ENCODE results near the gene TMEM242. TPM values are rescaled to one million over a fixed set of nuclear protein-coding genes. Genes with fewer than 3 reads are reported as not detected.

TMEM242 gene
- total RNA-seq, 2 experiments from 2014 or later: 4.7 to 7.7 TPM

- ATAC-seq: no peak
- no peaks in the 10 kb centered on the region for H3K27me3 Mint-ChIP-seq
- intact Hi-C loops (cut with DNase I, micrococcal nuclease): no loop called here
- DNase-seq: no peak
- POLR2A ChIA-PET: no interaction called here
- no peak overlapping the region for H3K4me3 Mint-ChIP-seq
- H3K4me1 Mint-ChIP-seq: no peaks in the 10 kb centered on the region
- no peaks in the 10 kb centered on the region for H3K36me3 Mint-ChIP-seq (ENCODE audit: low read depth)
- CTCF ChIA-PET: interaction anchor here (1.0 to 1.3 kb wide), 2 partner anchors 11 to 34 kb away, joined by 3 to 6 read pairs; no protein-coding TSS in a partner anchor
- no peak overlapping the region for H3K27ac Mint-ChIP-seq
- H3K9me3 Mint-ChIP-seq (ENCODE audit: low read depth): no peaks in the 10 kb centered on the region
Observed at GRCh38 chr6:157263881-157264397, 59.4 kb downstream of the TMEM242 start.

- DNase-seq: no peak
- H3K4me1 Mint-ChIP-seq: no peaks in the 10 kb centered on the region
- no peak overlapping the region for H3K4me3 Mint-ChIP-seq
- POLR2A ChIA-PET: no interaction called here
- H3K36me3 Mint-ChIP-seq (ENCODE audit: low read depth): no peaks in the 10 kb centered on the region
- H3K9me3 Mint-ChIP-seq (ENCODE audit: low read depth): no peaks in the 10 kb centered on the region
- intact Hi-C loops (cut with DNase I, micrococcal nuclease): no loop called here
- CTCF ChIA-PET: interaction anchor here (1.0 to 1.3 kb wide), 2 partner anchors 12 to 34 kb away, joined by 3 to 6 read pairs; no protein-coding TSS in a partner anchor
- ATAC-seq: no peak
- no peak overlapping the region for H3K27ac Mint-ChIP-seq
- H3K27me3 Mint-ChIP-seq: no peaks in the 10 kb centered on the region
Observed at GRCh38 chr6:157263146-157263545, 60.2 kb downstream of the TMEM242 start.

GRCh38 chr6:157261606-157262005, 61.7 kb downstream of the TMEM242 start:
- no peaks in the 10 kb centered on the region for H3K27me3 Mint-ChIP-seq
- CTCF ChIA-PET: interaction anchor here (1.8 kb wide), 1 partner anchor 10 kb away, joined by 7 read pairs; no protein-coding TSS in a partner anchor
- no peak overlapping the region for H3K27ac Mint-ChIP-seq
- ATAC-seq (no peak), DNase-seq (no peak)
- no peaks in the 10 kb centered on the region for H3K9me3 Mint-ChIP-seq (ENCODE audit: low read depth)
- H3K4me3 Mint-ChIP-seq: no peak overlapping the region
- no peaks in the 10 kb centered on the region for H3K4me1 Mint-ChIP-seq
- no peaks in the 10 kb centered on the region for H3K36me3 Mint-ChIP-seq (ENCODE audit: low read depth)
- POLR2A ChIA-PET: no interaction called here
- intact Hi-C loops (cut with DNase I, micrococcal nuclease): no loop called here

- no peak overlapping the region for H3K4me3 Mint-ChIP-seq
- no peak for DNase-seq
- H3K27me3 Mint-ChIP-seq: no peaks in the 10 kb centered on the region
- ATAC-seq: no peak
- ChIA-PET CTCF (interaction anchor here (1.5 to 1.8 kb wide), 2 partner anchors 9 to 15 kb away, joined by 5 to 7 read pairs; no protein-coding TSS in a partner anchor), POLR2A (no interaction called here)
- no peaks in the 10 kb centered on the region for H3K36me3 Mint-ChIP-seq (ENCODE audit: low read depth)
- H3K4me1 Mint-ChIP-seq: no peaks in the 10 kb centered on the region
- no peaks in the 10 kb centered on the region for H3K9me3 Mint-ChIP-seq (ENCODE audit: low read depth)
- intact Hi-C loops (cut with DNase I, micrococcal nuclease): no loop called here
- H3K27ac Mint-ChIP-seq: no peak overlapping the region
Observed at GRCh38 chr6:157260735-157261410, 62.4 kb downstream of the TMEM242 start.

- ATAC-seq (no peak), DNase-seq (no peak)
- Mint-ChIP-seq H3K4me1 (no peaks in the 10 kb centered on the region), H3K4me3 (no peak overlapping the region), H3K27me3 (peaks cover 2% of the 10 kb centered on the region), H3K27ac (no peak overlapping the region), H3K36me3 (ENCODE audit: low read depth) (no peaks in the 10 kb centered on the region), H3K9me3 (ENCODE audit: low read depth) (no peaks in the 10 kb centered on the region)
- intact Hi-C loops (cut with DNase I, micrococcal nuclease): no loop called here
- ChIA-PET CTCF (no interaction called here), POLR2A (no interaction called here)
Observed at GRCh38 chr6:157259443-157259842, 63.9 kb downstream of the TMEM242 start.

- no peak overlapping the region for H3K27ac Mint-ChIP-seq
- ChIA-PET CTCF (no interaction called here), POLR2A (no interaction called here)
- ATAC-seq (peak; percentile 57), DNase-seq (peak; percentile 21)
- H3K9me3 Mint-ChIP-seq (ENCODE audit: low read depth): no peaks in the 10 kb centered on the region
- no peaks in the 10 kb centered on the region for H3K4me1 Mint-ChIP-seq
- no peaks in the 10 kb centered on the region for H3K36me3 Mint-ChIP-seq (ENCODE audit: low read depth)
- peaks cover 4% of the 10 kb centered on the region for H3K27me3 Mint-ChIP-seq
- H3K4me3 Mint-ChIP-seq: no peak overlapping the region
- intact Hi-C loops (cut with DNase I, micrococcal nuclease): no loop called here
Observed at GRCh38 chr6:157258878-157259277, 64.4 kb downstream of the TMEM242 start.

GRCh38 chr6:157255079-157255478, 68.2 kb downstream of the TMEM242 start:
- ChIA-PET CTCF (no interaction called here), POLR2A (no interaction called here)
- no peak for ATAC-seq
- DNase-seq: no peak
- no peak overlapping the region for H3K4me3 Mint-ChIP-seq
- peaks cover 4% of the 10 kb centered on the region for H3K27me3 Mint-ChIP-seq
- intact Hi-C loops (cut with DNase I, micrococcal nuclease): no loop called here
- no peaks in the 10 kb centered on the region for H3K36me3 Mint-ChIP-seq (ENCODE audit: low read depth)
- no peaks in the 10 kb centered on the region for H3K4me1 Mint-ChIP-seq
- H3K9me3 Mint-ChIP-seq (ENCODE audit: low read depth): no peaks in the 10 kb centered on the region
- no peak overlapping the region for H3K27ac Mint-ChIP-seq

GRCh38 chr6:157254538-157254937, 68.8 kb downstream of the TMEM242 start:
- intact Hi-C loops (cut with DNase I, micrococcal nuclease): no loop called here
- Mint-ChIP-seq H3K4me3 (no peak overlapping the region), H3K9me3 (ENCODE audit: low read depth) (no peaks in the 10 kb centered on the region), H3K4me1 (no peaks in the 10 kb centered on the region), H3K36me3 (ENCODE audit: low read depth) (no peaks in the 10 kb centered on the region), H3K27ac (no peak overlapping the region), H3K27me3 (peaks cover 4% of the 10 kb centered on the region)
- ChIA-PET CTCF (no interaction called here), POLR2A (no interaction called here)
- no peak for DNase-seq
- ATAC-seq: no peak

- H3K27ac Mint-ChIP-seq: no peak overlapping the region
- intact Hi-C loops (cut with DNase I, micrococcal nuclease): no loop called here
- POLR2A ChIA-PET: no interaction called here
- peaks cover 4% of the 10 kb centered on the region for H3K27me3 Mint-ChIP-seq
- DNase-seq (no peak), ATAC-seq (no peak)
- H3K4me3 Mint-ChIP-seq: no peak overlapping the region
- no peaks in the 10 kb centered on the region for H3K4me1 Mint-ChIP-seq
- CTCF ChIA-PET: interaction anchor here (0.7 kb wide), 2 partner anchors 18 to 486 kb away, joined by 3 read pairs; no protein-coding TSS in a partner anchor
- H3K9me3 Mint-ChIP-seq (ENCODE audit: low read depth): no peaks in the 10 kb centered on the region
- H3K36me3 Mint-ChIP-seq (ENCODE audit: low read depth): peaks cover 2% of the 10 kb centered on the region
Observed at GRCh38 chr6:157253699-157254098, 69.6 kb downstream of the TMEM242 start.

- POLR2A ChIA-PET: no interaction called here
- DNase-seq (no peak), ATAC-seq (no peak)
- CTCF ChIA-PET: interaction anchor here (0.7 kb wide), 3 partner anchors 8 to 486 kb away, joined by 3 to 4 read pairs (median 3); no protein-coding TSS in a partner anchor
- H3K9me3 Mint-ChIP-seq (ENCODE audit: low read depth): peaks cover 2% of the 10 kb centered on the region
- no peak overlapping the region for H3K4me3 Mint-ChIP-seq
- intact Hi-C loops (cut with DNase I, micrococcal nuclease): no loop called here
- peaks cover 2% of the 10 kb centered on the region for H3K36me3 Mint-ChIP-seq (ENCODE audit: low read depth)
- peaks cover 4% of the 10 kb centered on the region for H3K27me3 Mint-ChIP-seq
- no peaks in the 10 kb centered on the region for H3K4me1 Mint-ChIP-seq
- no peak overlapping the region for H3K27ac Mint-ChIP-seq
Observed at GRCh38 chr6:157253017-157253416, 70.3 kb downstream of the TMEM242 start.

- DNase-seq (no peak), ATAC-seq (no peak)
- Mint-ChIP-seq H3K4me1 (no peaks in the 10 kb centered on the region), H3K36me3 (ENCODE audit: low read depth) (peaks cover 2% of the 10 kb centered on the region), H3K27me3 (peaks cover 4% of the 10 kb centered on the region), H3K4me3 (no peak overlapping the region), H3K9me3 (ENCODE audit: low read depth) (peaks cover 2% of the 10 kb centered on the region), H3K27ac (no peak overlapping the region)
- ChIA-PET POLR2A (no interaction called here), CTCF (interaction anchor here (0.6 to 1.9 kb wide), 3 partner anchors 10 to 1476 kb away, joined by 3 to 7 read pairs (median 6); no protein-coding TSS in a partner anchor)
- intact Hi-C loops (cut with DNase I, micrococcal nuclease): no loop called here
Observed at GRCh38 chr6:157251586-157252247, 71.6 kb downstream of the TMEM242 start.

GRCh38 chr6:157249826-157250225, 73.5 kb downstream of the TMEM242 start:
- no peak for DNase-seq
- Mint-ChIP-seq H3K9me3 (ENCODE audit: low read depth) (peaks cover 2% of the 10 kb centered on the region), H3K4me3 (no peak overlapping the region), H3K27ac (no peak overlapping the region), H3K36me3 (ENCODE audit: low read depth) (peaks cover 2% of the 10 kb centered on the region), H3K27me3 (peaks cover 2% of the 10 kb centered on the region), H3K4me1 (no peaks in the 10 kb centered on the region)
- ChIA-PET POLR2A (no interaction called here), CTCF (interaction anchor here (1.9 kb wide), 1 partner anchor 14 kb away, joined by 6 read pairs; no protein-coding TSS in a partner anchor)
- no peak for ATAC-seq
- intact Hi-C loops (cut with DNase I, micrococcal nuclease): no loop called here

Data from activated CD4-positive, alpha-beta T cell treated with anti-CD3 and anti-CD28 coated beads for 36 hours (primary cell).